ENCODE results near the gene HEATR5A.
"Not testable (repeated sequence)": the region's sequence is repeated elsewhere in the genome, so short reads cannot be mapped to it uniquely, and the experiment has no call there.

The HEATR5A gene

GRCh38 chr14:31261859-31262731 is 158.3 kb downstream of the HEATR5A start:
- Mint-ChIP-seq H3K27ac (no peak overlapping the region), H3K9me3 (no peaks in the 10 kb centered on the region)

GRCh38 chr14:31261523-31261858 is 158.9 kb downstream of the HEATR5A start:
- Mint-ChIP-seq H3K36me3 (ENCODE audit: low read depth) (no peaks in the 10 kb centered on the region), H3K4me3 (no peak overlapping the region), H3K27me3 (ENCODE audit: low read depth) (peaks cover 4% of the 10 kb centered on the region), H3K4me1 (ENCODE audit: low read depth) (no peaks in the 10 kb centered on the region), H3K9me3 (no peaks in the 10 kb centered on the region), H3K27ac (no peak overlapping the region)

More at GRCh38 chr14:31261859-31262731, 158.3 kb downstream of the HEATR5A start:
- Mint-ChIP-seq H3K27me3 (ENCODE audit: low read depth) (peaks cover 1% of the 10 kb centered on the region), H3K36me3 (ENCODE audit: low read depth) (no peaks in the 10 kb centered on the region), H3K4me1 (ENCODE audit: low read depth) (no peaks in the 10 kb centered on the region), H3K4me3 (no peak overlapping the region)

- not testable (repeated sequence) for H3K27ac Mint-ChIP-seq; H3K36me3 Mint-ChIP-seq (ENCODE audit: low read depth); H3K4me1 Mint-ChIP-seq (ENCODE audit: low read depth)
Observed at GRCh38 chr14:31259040-31259435, 161.3 kb downstream of the HEATR5A start.

GRCh38 chr14:31258427-31259039 is 161.8 kb downstream of the HEATR5A start:
- Mint-ChIP-seq H3K27me3 (ENCODE audit: low read depth) (peaks cover 4% of the 10 kb centered on the region), H3K4me3 (no peak overlapping the region), H3K36me3 (ENCODE audit: low read depth) (no peaks in the 10 kb centered on the region), H3K27ac (no peak overlapping the region), H3K4me1 (ENCODE audit: low read depth) (no peaks in the 10 kb centered on the region), H3K9me3 (no peaks in the 10 kb centered on the region)

More at GRCh38 chr14:31259040-31259435, 161.3 kb downstream of the HEATR5A start:
- H3K27me3 Mint-ChIP-seq (ENCODE audit: low read depth); H3K9me3 Mint-ChIP-seq; H3K4me3 Mint-ChIP-seq: not testable (repeated sequence)

- not testable (repeated sequence) for H3K27ac Mint-ChIP-seq; H3K36me3 Mint-ChIP-seq (ENCODE audit: low read depth); H3K9me3 Mint-ChIP-seq; H3K27me3 Mint-ChIP-seq (ENCODE audit: low read depth); H3K4me1 Mint-ChIP-seq (ENCODE audit: low read depth); H3K4me3 Mint-ChIP-seq
Observed at GRCh38 chr14:31257554-31258426, 162.6 kb downstream of the HEATR5A start.

GRCh38 chr14:31257244-31257553 is 163.2 kb downstream of the HEATR5A start:
- H3K4me1 Mint-ChIP-seq (ENCODE audit: low read depth) = no peaks in the 10 kb centered on the region
- H3K36me3 Mint-ChIP-seq (ENCODE audit: low read depth) = no peaks in the 10 kb centered on the region
- no peak overlapping the region for H3K4me3 Mint-ChIP-seq
- H3K27me3 Mint-ChIP-seq (ENCODE audit: low read depth) = peaks cover 4% of the 10 kb centered on the region
- no peak overlapping the region for H3K27ac Mint-ChIP-seq
- H3K9me3 Mint-ChIP-seq = no peaks in the 10 kb centered on the region

- no peaks in the 10 kb centered on the region for H3K4me1 Mint-ChIP-seq (ENCODE audit: low read depth)
- H3K27me3 Mint-ChIP-seq (ENCODE audit: low read depth) = peaks cover 4% of the 10 kb centered on the region
- no peaks in the 10 kb centered on the region for H3K9me3 Mint-ChIP-seq
- no peak overlapping the region for H3K27ac Mint-ChIP-seq
- H3K36me3 Mint-ChIP-seq (ENCODE audit: low read depth) = no peaks in the 10 kb centered on the region
- no peak overlapping the region for H3K4me3 Mint-ChIP-seq
Observed at GRCh38 chr14:31256534-31257243, 163.7 kb downstream of the HEATR5A start.

GRCh38 chr14:31255918-31256317 is 164.4 kb downstream of the HEATR5A start:
- H3K27ac Mint-ChIP-seq; H3K9me3 Mint-ChIP-seq; H3K4me3 Mint-ChIP-seq; H3K27me3 Mint-ChIP-seq (ENCODE audit: low read depth); H3K36me3 Mint-ChIP-seq (ENCODE audit: low read depth); H3K4me1 Mint-ChIP-seq (ENCODE audit: low read depth): not testable (repeated sequence)

- Mint-ChIP-seq H3K4me3 (no peak overlapping the region), H3K4me1 (ENCODE audit: low read depth) (no peaks in the 10 kb centered on the region), H3K9me3 (no peaks in the 10 kb centered on the region), H3K36me3 (ENCODE audit: low read depth) (no peaks in the 10 kb centered on the region), H3K27me3 (ENCODE audit: low read depth) (peaks cover 4% of the 10 kb centered on the region), H3K27ac (no peak overlapping the region)
Observed at GRCh38 chr14:31255286-31255685, 165.1 kb downstream of the HEATR5A start.

- H3K4me1 Mint-ChIP-seq (ENCODE audit: low read depth) = no peaks in the 10 kb centered on the region
- no peaks in the 10 kb centered on the region for H3K36me3 Mint-ChIP-seq (ENCODE audit: low read depth)
- H3K27me3 Mint-ChIP-seq (ENCODE audit: low read depth) = peaks cover 4% of the 10 kb centered on the region
- no peaks in the 10 kb centered on the region for H3K9me3 Mint-ChIP-seq
- H3K27ac Mint-ChIP-seq = no peak overlapping the region
- no peak overlapping the region for H3K4me3 Mint-ChIP-seq
Observed at GRCh38 chr14:31253746-31254471, 166.4 kb downstream of the HEATR5A start.

GRCh38 chr14:31252865-31253264 is 167.5 kb downstream of the HEATR5A start:
- H3K4me3 Mint-ChIP-seq = no peak overlapping the region
- no peaks in the 10 kb centered on the region for H3K4me1 Mint-ChIP-seq (ENCODE audit: low read depth)
- H3K9me3 Mint-ChIP-seq = no peaks in the 10 kb centered on the region
- no peaks in the 10 kb centered on the region for H3K36me3 Mint-ChIP-seq (ENCODE audit: low read depth)
- peaks cover 4% of the 10 kb centered on the region for H3K27me3 Mint-ChIP-seq (ENCODE audit: low read depth)
- no peak overlapping the region for H3K27ac Mint-ChIP-seq

GRCh38 chr14:31251028-31251958 is 169.1 kb downstream of the HEATR5A start:
- Mint-ChIP-seq H3K27me3 (ENCODE audit: low read depth) (no peaks in the 10 kb centered on the region), H3K4me3 (no peak overlapping the region), H3K36me3 (ENCODE audit: low read depth) (no peaks in the 10 kb centered on the region), H3K4me1 (ENCODE audit: low read depth) (no peaks in the 10 kb centered on the region), H3K27ac (no peak overlapping the region), H3K9me3 (no peaks in the 10 kb centered on the region)

GRCh38 chr14:31244626-31245025 is 175.7 kb downstream of the HEATR5A start:
- Mint-ChIP-seq H3K36me3 (ENCODE audit: low read depth) (no peaks in the 10 kb centered on the region), H3K27me3 (ENCODE audit: low read depth) (no peaks in the 10 kb centered on the region), H3K9me3 (no peaks in the 10 kb centered on the region), H3K4me1 (ENCODE audit: low read depth) (peaks cover 7% of the 10 kb centered on the region), H3K27ac (no peak overlapping the region), H3K4me3 (no peak overlapping the region)
